Endometrium (tissue), 2 donors: ENCODE data around the gene EME2.

Experiments used
- FAIRE-seq: peaks from 2 replicates; lab custom pipeline; 2012; peaks lifted over from hg19 to GRCh38; lab: Jason Lieb, UNC
- donor health status: control.
- donor health status: control.

Gene EME2

GRCh38 chr16:1767116-1767994 lies 5.3 kb upstream of the EME2 start:
- no peak for FAIRE-seq

GRCh38 chr16:1768061-1768766 lies 4.4 kb upstream of the EME2 start:
- FAIRE-seq: no peak

- no peak for FAIRE-seq
These were observed 3.7 kb upstream of the EME2 start for GRCh38 chr16:1768767-1769401.

- no peak for FAIRE-seq
These were observed 3.0 kb upstream of the EME2 start for GRCh38 chr16:1769402-1770300.

GRCh38 chr16:1770328-1771187 lies 2.1 kb upstream of the EME2 start:
- no peak for FAIRE-seq

- no peak for FAIRE-seq
These were observed 1.3 kb upstream of the EME2 start, which contains the start of gene NME3 for GRCh38 chr16:1771188-1771863. TSS of gene NME3 (minus strand) at chr16:1771543. CDS start at chr16:1771534, 9 bp downstream.

GRCh38 chr16:1771864-1772361 lies 697 bp upstream of the EME2 start:
- FAIRE-seq: no peak

- FAIRE-seq: no peak
These were observed 495 bp downstream of the EME2 start, which contains the start of gene MRPS34 for GRCh38 chr16:1772908-1773702. TSS of gene MRPS34 (minus strand) at chr16:1773134. CDS start at chr16:1773119, 15 bp downstream.

- FAIRE-seq: no peak
These were observed 1.3 kb downstream of the EME2 start for GRCh38 chr16:1773703-1774447.

- FAIRE-seq: no peak
These were observed 1.8 kb downstream of the EME2 start for GRCh38 chr16:1774448-1774780.

GRCh38 chr16:1775006-1775845 lies 2.6 kb downstream of the EME2 start:
- no peak for FAIRE-seq

- no peak for FAIRE-seq
These were observed 3.4 kb downstream of the EME2 start for GRCh38 chr16:1775846-1776671.

GRCh38 chr16:1776672-1776955 lies 4.0 kb downstream of the EME2 start:
- FAIRE-seq: no peak

GRCh38 chr16:1776991-1777374 lies 4.4 kb downstream of the EME2 start:
- no peak for FAIRE-seq

GRCh38 chr16:1777375-1778199 lies 5.0 kb downstream of the EME2 start:
- FAIRE-seq: no peak
